Uterus (tissue), 4 donors: Measurements from ENCODE around the gene ABTB1. TPM values are rescaled to one million over a fixed set of nuclear protein-coding genes. Genes with fewer than 3 reads are reported as not detected.
A peak's percentile ranks its signal among the peaks of the same experiment; 100 is the strongest.

ENCODE experiments used
- DNase-seq, 2 donors: peaks; one replicate each; pipeline ENCODE4 v3.0.0-alpha.2; 2019 to 2020
- H3K27ac ChIP-seq, 2 donors: fragments of 200-600 bp; sonication (generic); 1 replicate in 1 of 2; 2 replicates in 1 of 2; pipeline ENCODE4 v1.5.1; 2016 to 2018
- H3K27me3 ChIP-seq, 2 donors: fragments of 200-600 bp; sonication (generic); one replicate each; pipeline ENCODE4 v1.5.1; 2018 to 2019; ENCODE audit warnings: control low read depth in 1 of 2
- H3K36me3 ChIP-seq, 2 donors: fragments of 200-600 bp; sonication (generic); one replicate each; pipeline ENCODE4 v1.5.1; 2019; ENCODE audit warnings: control low read depth in 1 of 2
- H3K4me1 ChIP-seq, 2 donors: fragments of 200-600 bp; sonication (generic); one replicate each; pipeline ENCODE4 v1.5.1; 2018 to 2019; ENCODE audit warnings: control low read depth in 1 of 2
- H3K4me3 ChIP-seq, 2 donors: fragments of 200-600 bp; sonication (generic); 1 replicate in 1 of 2; 2 replicates in 1 of 2; pipeline ENCODE4 v1.5.1; 2018 to 2019; ENCODE audit warnings: mild to moderate bottlenecking in 1 of 2
- H3K9me3 ChIP-seq, 2 donors: fragments of 200-600 bp; sonication (generic); one replicate each; pipeline ENCODE4 v1.5.1; 2019; ENCODE audit warnings: control low read depth in 1 of 2
- CTCF ChIP-seq, 4 experiments: fragments of 200-600 bp in 2 of 4; fragments of 450-650 bp in 2 of 4; sonication (generic) in 2 of 4; IDR thresholded peaks; one replicate each; pipeline ENCODE4 v1.5.1; 2016 to 2019; ENCODE audit warnings: antibody characterized with exemption in 4 of 4, mild to moderate bottlenecking in 2 of 4, moderate library complexity in 1 of 4
- POLR2A ChIP-seq, 2 donors: fragments of 450-650 bp; IDR thresholded peaks; one replicate each; pipeline ENCODE4 v1.6.1; 2016; ENCODE audit warnings: antibody characterized with exemption in 2 of 2, mild to moderate bottlenecking in 1 of 2, moderate library complexity in 1 of 2
- intact Hi-C: fragments of 100-400 bp; cut with DNase I; formaldehyde crosslinking; loops from one replicate; pipeline ENCODE4 v1.15.1; 2023; ENCODE audit warnings: low total_unique reads
- total RNA-seq, 4 donors: library from RNA; depleted of rRNA in 3 of 4; stranded (reverse); fragments of >200 nt in 3 of 4; gene quantifications; one replicate each; pipeline versions ENCODE4 v1.1.0 to v1.2.4, GENCODE V29; 2014 to 2023
- donor health status: DM: yes; HTN: yes; CAD: no.

The ABTB1 gene
- 10 to 100 TPM; 14.4 to 42.8 (median 28.8) TPM for total RNA-seq

GRCh38 chr3:127672429-127673190 lies at the start of gene ABTB1:
ABTB1 (plus strand) TSS chr3:127672952; CDS start chr3:127673026, 74 bp downstream.
- H3K4me3 ChIP-seq = peak within 1 kb of the TSS; percentile 49 to 85
- H3K9me3 ChIP-seq = no peaks in the 10 kb centered on the region
- peak within 1 kb of the TSS; percentile 89 to 94 for H3K27ac ChIP-seq
- intact Hi-C loops = loop anchor here (10.0 kb wide), 1 partner anchor 78 kb away; the partner anchor contains the start of genes MCM2 and TPRA1
- no peaks in the 10 kb centered on the region for H3K27me3 ChIP-seq
- peaks cover 0 to 7% of the 10 kb centered on the region in 2 donors for H3K4me1 ChIP-seq
- no peaks in the 10 kb centered on the region for H3K36me3 ChIP-seq
- peak in 1 of 4 experiments; percentile 10 for TF ChIP-seq CTCF (IDR thresholded peaks at IDR 0.05)
- TF ChIP-seq POLR2A (IDR thresholded peaks at IDR 0.05) = peak; percentile 49 to 80
- DNase-seq = peak; percentile 82

GRCh38 chr3:127624063-127624462 lies 48.7 kb upstream of the ABTB1 start:
- no peak overlapping the region for H3K4me3 ChIP-seq
- DNase-seq = no peak
- intact Hi-C loops = no loop called here
- no peaks in the 10 kb centered on the region for H3K27me3 ChIP-seq
- H3K4me1 ChIP-seq = no peaks in the 10 kb centered on the region
- no peaks in the 10 kb centered on the region for H3K36me3 ChIP-seq
- H3K27ac ChIP-seq = no peak overlapping the region
- no peak for TF ChIP-seq POLR2A (IDR thresholded peaks at IDR 0.05)
- TF ChIP-seq CTCF (IDR thresholded peaks at IDR 0.05) = no peak
- no peaks in the 10 kb centered on the region for H3K9me3 ChIP-seq

GRCh38 chr3:127625821-127626220 lies 46.9 kb upstream of the ABTB1 start:
- DNase-seq = no peak
- TF ChIP-seq CTCF (IDR thresholded peaks at IDR 0.05) = no peak
- no peak for TF ChIP-seq POLR2A (IDR thresholded peaks at IDR 0.05)
- intact Hi-C loops = no loop called here

GRCh38 chr3:127628426-127628787 lies 44.3 kb upstream of the ABTB1 start:
- no peak for DNase-seq
- no peak overlapping the region for H3K4me3 ChIP-seq

More at GRCh38 chr3:127625821-127626220, 46.9 kb upstream of the ABTB1 start:
- Histone ChIP-seq H3K9me3 (no peaks in the 10 kb centered on the region), H3K4me3 (no peak overlapping the region), H3K36me3 (no peaks in the 10 kb centered on the region), H3K27me3 (peaks cover 0 to 3% of the 10 kb centered on the region in 2 donors), H3K27ac (no peak overlapping the region), H3K4me1 (peaks cover 0 to 8% of the 10 kb centered on the region in 2 donors)

GRCh38 chr3:127628788-127629466 lies 43.8 kb upstream of the ABTB1 start, which contains the start of gene PODXL2:
PODXL2 (plus strand) TSS chr3:127629185; CDS start chr3:127629220, 35 bp downstream.
- H3K4me3 ChIP-seq = peak within 1 kb of the TSS; percentile 22 to 47
- H3K27ac ChIP-seq = no peak within 1 kb of the TSS
- H3K9me3 ChIP-seq = no peaks in the 10 kb centered on the region
- no peaks in the 10 kb centered on the region for H3K36me3 ChIP-seq
- peaks cover 0 to 8% of the 10 kb centered on the region in 2 donors for H3K4me1 ChIP-seq
- peaks cover 0 to 4% of the 10 kb centered on the region in 2 donors for H3K27me3 ChIP-seq
- peak in 1 of 2 donors; percentile 48 for DNase-seq
- intact Hi-C loops = no loop called here
- TF ChIP-seq POLR2A (IDR thresholded peaks at IDR 0.05) (no peak), CTCF (IDR thresholded peaks at IDR 0.05) (no peak)

More at GRCh38 chr3:127628426-127628787, 44.3 kb upstream of the ABTB1 start:
- Histone ChIP-seq H3K9me3 (no peaks in the 10 kb centered on the region), H3K27me3 (peaks cover 0 to 4% of the 10 kb centered on the region in 2 donors), H3K27ac (no peak overlapping the region), H3K36me3 (no peaks in the 10 kb centered on the region), H3K4me1 (peaks cover 0 to 8% of the 10 kb centered on the region in 2 donors)
- TF ChIP-seq POLR2A (IDR thresholded peaks at IDR 0.05) = no peak
- intact Hi-C loops = no loop called here
